Pons (tissue), 1 donor: ENCODE results near the gene SMAD7.

Experiments
- DNase-seq: peaks from one replicate; pipeline ENCODE4 v3.0.0-alpha.2; 2016; ENCODE audit warnings: low spot score

SMAD7 gene

GRCh38 chr18:48944634-48945033 lies 6.1 kb downstream of the SMAD7 start:
- no peak for DNase-seq

DNA sequence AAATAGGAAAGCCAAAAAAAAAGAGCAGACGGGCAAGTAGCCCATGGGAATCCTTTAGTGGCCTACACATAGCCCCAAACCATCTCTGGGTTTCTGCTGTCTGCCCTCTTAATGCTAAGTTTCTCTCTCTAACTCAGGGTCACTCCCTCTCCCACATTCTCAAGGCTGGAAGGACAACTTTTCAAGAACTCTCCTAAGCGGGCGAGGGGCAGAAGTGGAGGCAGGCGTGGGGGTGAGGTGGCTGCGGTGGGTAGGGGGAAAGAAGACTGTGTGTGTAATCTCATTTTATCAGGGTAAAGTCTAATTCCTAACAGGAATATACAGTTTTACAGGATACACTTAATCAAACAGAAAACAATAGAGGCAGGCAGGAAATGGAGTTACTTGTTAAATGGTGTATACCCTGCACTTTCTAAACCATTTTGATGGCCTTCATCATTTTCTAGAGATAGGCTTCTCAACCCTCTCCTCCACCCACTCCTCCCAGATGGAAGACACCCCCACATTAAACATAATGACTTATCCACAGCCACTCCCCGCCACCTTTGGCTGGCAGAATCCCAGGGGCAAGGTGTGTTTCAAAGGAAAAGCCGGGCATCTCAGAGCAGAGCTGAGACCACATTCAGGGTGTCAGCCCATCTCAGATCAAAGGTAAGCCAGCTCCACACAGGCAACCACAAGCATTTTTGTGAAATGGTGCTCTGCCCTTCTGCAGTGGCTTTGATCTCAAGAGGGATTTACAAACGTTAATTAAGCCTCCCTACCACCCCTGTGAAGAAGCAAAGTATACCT lies 6.8 kb downstream of the SMAD7 start:
- DNase-seq: no peak

DNA sequence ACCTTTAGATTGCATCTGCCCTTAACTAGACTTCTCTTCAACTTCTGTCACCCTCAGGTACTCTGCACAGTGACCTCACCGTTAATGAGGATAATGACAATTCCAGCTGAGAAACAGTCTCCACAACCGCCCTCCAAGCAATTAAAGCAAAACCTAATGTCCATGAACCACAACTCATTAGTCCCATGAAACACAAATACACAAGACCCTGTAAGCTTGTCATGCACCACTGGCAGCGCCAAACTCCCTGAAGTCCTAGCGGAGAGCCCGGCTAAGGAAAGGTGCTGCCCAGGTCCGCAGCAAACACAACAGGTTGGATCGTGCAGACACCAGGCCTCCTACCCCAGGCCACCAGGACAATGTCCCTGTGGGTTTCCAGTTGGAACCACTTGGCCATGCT lies 7.4 kb downstream of the SMAD7 start:
- no peak for DNase-seq

DNA sequence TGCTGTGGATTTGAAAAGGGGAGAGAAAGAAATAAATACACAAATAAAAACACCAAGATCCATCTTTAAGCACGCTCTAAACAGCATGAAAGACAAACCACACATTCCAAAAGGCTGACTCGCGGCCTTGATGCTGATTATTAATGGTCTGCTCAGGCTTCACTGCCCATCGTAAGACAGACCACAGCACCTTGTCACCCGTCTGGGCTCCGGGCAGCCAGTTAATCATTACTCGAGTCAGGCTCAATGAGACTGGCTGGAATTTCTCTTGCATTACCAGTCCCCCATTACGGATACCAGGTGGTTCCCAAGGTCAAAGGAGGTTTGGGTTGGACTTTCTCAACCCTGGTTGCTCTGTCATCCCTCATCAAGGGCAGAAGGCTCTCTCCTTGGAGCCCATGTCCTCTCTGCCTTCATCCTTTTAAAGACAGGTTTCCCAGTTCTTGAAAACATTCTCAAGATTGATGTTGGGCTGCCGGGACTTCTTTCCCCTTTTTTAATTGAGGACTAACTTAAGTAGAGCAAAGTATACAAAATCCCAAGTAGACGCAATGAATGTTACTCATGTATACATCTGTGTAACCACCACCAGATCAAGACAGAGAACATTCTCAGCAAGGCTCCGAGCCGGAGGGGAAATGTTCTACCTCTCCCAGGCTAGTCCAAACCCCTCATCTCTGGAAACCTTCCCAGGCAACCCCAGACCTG lies 8.1 kb downstream of the SMAD7 start:
- DNase-seq: no peak

GRCh38 chr18:48942086-48942485 lies 8.7 kb downstream of the SMAD7 start:
- DNase-seq: no peak

- no peak for DNase-seq
Observed at GRCh38 chr18:48941672-48942071, 9.1 kb downstream of the SMAD7 start.

- no peak for DNase-seq
Observed at GRCh38 chr18:48940854-48941611, 9.7 kb downstream of the SMAD7 start.

DNA sequence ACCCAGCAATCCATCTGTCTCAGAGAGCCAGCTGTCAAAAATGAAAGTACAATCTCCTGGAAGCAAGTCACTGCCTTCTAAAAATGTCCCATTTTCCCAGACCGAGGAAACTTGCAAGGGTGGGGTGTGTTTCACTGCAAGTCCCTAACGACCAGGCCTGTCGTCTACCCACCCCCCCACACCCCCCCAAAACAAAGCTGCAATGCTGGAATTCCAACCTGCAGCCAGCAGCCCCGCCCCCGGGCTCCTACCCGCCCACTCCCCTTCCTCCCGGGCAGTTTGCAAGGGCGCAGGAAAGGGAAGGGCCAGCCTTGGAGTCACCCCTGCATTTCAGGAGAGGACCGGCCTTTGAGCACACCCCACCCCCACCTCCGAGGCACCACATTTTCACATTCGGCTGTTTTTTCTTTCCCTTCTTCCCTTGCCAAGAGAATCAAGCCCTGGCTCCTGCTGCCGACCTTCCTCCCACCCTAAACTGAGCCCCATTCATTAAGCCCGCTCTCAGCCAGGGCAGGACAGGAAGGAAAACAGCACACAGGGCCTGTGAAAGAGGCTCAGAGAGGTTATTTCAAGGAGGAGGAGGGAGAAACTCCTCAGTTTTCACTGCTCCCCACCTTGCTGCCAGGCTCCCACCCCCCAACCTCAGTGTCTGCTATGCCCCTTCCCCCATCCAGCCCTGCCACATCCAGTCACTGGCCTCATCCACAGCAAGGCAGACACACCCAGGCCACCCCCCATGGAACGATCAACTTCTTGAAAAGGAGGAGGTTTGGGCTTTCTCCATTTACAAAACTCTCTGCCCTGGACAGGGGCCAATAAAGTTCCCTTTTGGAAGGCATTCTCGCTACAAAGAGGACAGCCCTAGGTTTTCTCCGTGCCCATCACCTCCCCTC lies 11.3 kb downstream of the SMAD7 start:
- no peak for DNase-seq

- DNase-seq: no peak
Observed at GRCh38 chr18:48938827-48939204, 11.9 kb downstream of the SMAD7 start.

DNA sequence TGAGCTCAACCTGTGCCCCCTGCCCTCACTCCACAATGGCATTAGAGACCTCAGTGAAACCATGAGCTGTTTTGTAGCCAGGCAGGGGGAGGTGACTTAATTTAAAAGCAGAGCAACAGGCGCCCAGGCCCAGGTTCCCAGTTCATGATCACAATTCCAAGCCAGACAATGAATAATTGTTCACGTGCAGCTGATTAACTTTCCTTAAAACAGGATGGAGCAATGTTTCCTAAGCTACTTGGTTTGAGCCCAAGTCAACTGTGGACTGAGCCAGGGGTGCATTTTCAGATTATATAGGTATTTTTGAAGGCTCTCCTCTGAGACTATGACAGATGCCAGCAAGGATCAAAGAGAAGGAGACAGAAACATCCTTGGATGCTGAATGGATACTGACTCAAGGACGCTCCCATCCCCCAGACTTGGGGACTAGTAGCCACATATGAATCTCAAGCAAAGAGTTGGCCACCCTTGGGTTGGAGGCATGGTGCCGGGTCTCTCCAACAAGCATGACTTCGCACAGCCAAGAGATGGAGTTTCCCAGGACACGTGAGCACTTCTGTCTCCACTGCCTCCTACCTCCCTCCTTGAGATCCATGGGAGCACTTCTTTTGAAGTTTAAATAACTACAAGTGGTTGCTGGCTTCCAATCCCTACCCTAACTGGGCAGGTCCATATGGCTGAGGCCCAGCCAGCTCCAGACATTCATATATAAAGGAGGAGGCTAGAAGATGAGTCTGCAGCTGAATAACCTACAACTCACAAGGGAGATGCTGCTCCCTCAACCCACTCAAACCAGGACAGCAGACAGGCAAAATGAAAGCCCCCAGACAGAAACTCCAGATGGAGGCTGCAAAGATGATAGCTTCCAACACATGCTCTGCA lies 12.7 kb downstream of the SMAD7 start:
- no peak for DNase-seq

- no peak for DNase-seq
Observed at GRCh38 chr18:48935433-48935774, 15.4 kb downstream of the SMAD7 start.

GRCh38 chr18:48934723-48935432 lies 15.9 kb downstream of the SMAD7 start:
- DNase-seq: peak; percentile 66

- no peak for DNase-seq
Observed at GRCh38 chr18:48934415-48934722, 16.4 kb downstream of the SMAD7 start.

DNA sequence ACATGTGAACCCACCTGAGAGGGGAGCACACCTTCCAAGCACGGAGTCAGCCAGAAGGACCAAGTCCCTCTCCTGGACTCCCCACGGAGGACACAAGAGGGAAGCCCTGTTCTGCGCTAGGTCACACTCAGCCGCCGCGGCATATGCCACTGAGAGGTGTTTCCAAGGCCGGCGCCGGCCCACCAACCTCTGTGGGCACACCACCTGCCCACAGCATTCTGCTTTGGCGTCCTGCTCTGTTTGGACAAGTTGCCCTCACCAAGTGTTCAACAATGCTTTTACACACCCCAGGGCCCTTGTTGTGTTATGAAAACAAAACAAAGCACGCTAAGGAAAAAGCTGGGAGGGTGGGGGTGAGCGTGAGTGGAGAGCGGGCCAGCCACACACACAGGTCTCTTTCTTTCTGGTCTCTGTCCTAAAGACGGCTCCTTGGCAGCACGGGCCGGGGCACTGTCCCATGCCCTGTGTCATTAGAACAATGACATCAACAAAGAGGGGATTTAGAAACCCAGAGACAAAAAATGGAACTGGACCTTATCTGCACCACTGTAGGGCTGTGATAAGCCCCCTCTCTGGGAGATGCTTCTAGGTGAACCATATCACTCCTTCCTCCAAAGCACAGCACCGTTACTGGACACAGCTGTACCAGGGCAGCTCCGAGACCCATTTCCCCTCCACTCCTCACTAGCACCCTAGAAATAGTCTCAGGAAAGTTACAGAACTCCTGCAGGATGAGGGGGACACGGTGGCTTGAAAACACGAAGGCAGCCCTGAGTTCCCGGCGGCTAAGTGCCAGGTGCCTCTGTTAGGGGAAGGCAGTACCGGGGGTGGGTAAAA lies 17.0 kb downstream of the SMAD7 start:
- DNase-seq: peak; percentile 88

- DNase-seq: no peak
Observed at GRCh38 chr18:48932822-48933510, 17.8 kb downstream of the SMAD7 start.

GRCh38 chr18:48932462-48932818 lies 18.3 kb downstream of the SMAD7 start:
- DNase-seq: no peak

GRCh38 chr18:48931680-48932461 lies 18.9 kb downstream of the SMAD7 start:
- no peak for DNase-seq

DNA sequence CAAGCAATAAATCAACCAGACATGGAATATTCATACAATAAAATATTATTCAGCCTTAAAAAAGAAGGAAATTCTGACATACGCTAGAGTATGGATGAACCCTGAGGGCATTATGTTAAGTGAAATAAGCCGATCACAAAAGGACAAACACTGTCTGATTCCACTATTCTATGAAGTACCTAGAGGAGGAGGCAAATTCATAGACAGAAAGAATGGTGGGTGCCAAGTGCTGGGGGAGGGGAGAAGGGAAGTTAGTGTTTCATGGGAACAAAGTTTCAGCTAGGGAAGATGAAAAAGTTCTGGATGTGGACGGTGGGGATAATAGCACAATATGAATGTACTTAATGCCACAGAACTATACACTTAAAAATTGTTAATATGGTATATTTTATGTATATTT lies 19.8 kb downstream of the SMAD7 start:
- no peak for DNase-seq
